ENCODE results near the gene LRBA.
"Not testable (repeated sequence)": the region's sequence is repeated elsewhere in the genome, so short reads cannot be mapped to it uniquely, and the experiment has no call there.

Gene LRBA, protein sequence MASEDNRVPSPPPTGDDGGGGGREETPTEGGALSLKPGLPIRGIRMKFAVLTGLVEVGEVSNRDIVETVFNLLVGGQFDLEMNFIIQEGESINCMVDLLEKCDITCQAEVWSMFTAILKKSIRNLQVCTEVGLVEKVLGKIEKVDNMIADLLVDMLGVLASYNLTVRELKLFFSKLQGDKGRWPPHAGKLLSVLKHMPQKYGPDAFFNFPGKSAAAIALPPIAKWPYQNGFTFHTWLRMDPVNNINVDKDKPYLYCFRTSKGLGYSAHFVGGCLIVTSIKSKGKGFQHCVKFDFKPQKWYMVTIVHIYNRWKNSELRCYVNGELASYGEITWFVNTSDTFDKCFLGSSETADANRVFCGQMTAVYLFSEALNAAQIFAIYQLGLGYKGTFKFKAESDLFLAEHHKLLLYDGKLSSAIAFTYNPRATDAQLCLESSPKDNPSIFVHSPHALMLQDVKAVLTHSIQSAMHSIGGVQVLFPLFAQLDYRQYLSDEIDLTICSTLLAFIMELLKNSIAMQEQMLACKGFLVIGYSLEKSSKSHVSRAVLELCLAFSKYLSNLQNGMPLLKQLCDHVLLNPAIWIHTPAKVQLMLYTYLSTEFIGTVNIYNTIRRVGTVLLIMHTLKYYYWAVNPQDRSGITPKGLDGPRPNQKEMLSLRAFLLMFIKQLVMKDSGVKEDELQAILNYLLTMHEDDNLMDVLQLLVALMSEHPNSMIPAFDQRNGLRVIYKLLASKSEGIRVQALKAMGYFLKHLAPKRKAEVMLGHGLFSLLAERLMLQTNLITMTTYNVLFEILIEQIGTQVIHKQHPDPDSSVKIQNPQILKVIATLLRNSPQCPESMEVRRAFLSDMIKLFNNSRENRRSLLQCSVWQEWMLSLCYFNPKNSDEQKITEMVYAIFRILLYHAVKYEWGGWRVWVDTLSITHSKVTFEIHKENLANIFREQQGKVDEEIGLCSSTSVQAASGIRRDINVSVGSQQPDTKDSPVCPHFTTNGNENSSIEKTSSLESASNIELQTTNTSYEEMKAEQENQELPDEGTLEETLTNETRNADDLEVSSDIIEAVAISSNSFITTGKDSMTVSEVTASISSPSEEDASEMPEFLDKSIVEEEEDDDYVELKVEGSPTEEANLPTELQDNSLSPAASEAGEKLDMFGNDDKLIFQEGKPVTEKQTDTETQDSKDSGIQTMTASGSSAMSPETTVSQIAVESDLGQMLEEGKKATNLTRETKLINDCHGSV (N-terminal part only)

DNA sequence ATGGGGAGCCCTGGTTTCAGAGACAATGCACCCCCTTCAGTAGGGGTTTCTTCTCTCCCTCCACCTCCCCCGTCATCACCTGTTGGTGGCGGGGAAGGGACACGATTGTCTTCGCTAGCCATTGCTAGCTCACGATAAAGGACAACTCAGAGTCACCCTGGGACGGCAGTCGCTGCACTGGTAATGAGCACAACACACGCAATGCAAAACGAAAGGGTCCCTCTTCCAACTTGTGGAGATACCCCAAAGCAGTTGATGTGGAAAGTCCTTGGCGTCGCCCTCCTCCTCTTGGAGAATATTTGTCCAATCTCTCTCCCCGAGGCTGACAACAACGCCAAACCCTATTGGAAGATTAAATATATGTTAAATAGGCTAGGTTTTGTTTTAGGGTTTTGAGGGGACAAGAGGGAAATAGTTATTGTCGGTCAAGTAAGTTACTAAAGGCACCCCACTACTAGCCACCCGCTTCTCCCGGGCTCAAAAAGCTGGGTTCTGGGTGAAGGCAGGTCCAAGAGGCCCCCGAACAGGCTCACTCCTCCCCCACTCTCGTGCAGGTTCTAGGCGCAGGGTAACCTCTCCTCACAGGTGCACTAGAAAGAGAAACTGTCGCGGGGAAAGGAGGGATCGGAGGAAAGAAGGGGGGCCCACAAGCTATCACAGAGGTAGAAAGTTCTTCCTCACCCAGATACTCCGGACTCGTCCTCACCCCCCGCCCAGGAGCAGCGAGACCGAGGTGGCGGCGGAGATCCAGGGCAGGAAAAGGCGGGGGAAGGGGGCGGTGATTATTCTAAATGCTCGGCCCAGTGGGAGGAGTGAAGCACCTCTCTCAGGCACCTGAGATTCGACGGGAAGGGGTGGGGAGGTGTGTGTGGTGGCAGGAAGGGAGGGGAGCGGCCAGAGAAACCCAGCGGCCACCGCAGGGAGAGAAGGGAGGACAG lies at the start of gene LRBA:
TSS of gene LRBA (minus strand) at position 764 of the 938 bp plus-strand sequence. CDS start at position 122, 642 bp downstream.
- peak; percentile 71 for DNase-seq

DNA sequence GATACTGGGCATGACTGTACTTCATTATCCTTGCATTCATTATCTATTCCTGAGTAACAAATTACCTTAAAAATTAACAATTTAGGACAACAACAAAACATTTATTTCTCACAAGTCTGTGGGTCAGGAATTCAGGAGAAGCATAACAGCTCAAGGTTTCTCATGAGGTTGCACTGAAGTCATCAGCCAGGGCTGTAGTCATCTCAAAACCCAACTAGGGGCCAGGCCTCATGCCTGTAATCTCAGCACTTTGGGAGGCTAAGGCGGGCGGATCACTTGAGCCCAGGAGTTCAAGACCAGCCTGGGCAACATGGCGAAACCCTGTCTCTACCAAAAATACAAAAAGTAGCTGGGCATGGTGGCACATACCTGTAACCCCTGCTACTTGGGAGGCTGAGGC lies 48.1 kb upstream of the LRBA start:
- not testable (repeated sequence) for DNase-seq

DNA sequence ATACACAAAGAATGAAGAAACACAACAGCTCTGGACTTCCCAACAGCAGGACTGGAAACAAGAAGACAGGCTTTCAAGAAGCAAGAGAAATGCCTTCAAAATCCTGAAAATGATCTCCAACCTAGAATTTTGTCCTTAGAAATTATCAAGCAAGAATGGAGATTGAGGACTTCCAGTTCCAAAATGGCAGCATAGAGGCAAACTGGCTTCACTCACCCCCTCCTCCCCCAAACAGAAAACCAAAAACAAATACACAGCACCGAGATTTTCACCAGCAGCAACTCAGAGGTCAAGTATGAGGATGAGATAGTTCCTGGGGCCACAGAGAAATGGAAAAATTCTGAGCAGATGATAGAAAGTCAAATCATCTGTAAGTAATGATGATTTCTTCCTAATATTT lies 40.5 kb upstream of the LRBA start:
- DNase-seq = no peak

DNA sequence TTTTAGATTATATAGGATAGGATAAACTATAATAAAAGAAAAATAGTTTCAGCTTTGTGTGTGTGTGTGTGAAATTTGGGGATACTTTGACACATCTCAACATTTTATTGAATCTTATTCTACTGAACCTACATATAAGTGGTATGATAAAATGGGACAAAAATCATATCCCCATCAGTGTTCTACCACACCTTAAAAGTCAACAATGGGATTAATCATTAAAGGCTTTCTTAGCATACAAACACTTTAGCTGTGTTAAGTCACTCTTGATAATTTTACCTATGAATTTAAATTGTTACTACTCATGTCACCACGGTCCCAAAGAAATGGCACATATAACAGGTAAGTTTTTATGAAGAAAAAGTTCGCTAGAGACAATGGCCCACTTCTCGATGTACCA lies 37.7 kb upstream of the LRBA start:
- DNase-seq = no peak

DNA sequence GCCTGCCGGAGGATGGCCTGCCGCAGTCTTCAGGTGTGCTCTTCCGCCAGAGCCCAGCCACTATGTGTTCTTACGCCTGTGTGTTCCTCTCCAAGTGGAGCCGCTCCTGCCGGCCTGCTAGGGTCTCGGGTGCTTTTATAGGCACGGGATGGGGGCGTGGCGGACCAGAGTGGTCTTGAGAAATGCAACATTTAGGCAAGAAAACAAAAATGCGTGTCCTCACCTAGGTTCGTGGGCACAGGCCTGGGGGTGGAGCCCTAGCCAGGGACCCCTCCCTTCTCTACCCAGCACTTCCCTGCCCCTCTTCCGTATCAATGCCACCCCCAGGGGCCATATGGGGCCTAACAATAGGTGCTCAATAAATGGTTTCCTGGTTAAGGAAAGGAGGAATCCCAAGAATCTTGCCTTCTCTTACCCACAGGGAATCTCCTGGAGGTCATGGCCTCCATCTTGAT lies 34.4 kb upstream of the LRBA start:
- DNase-seq = no peak

DNA sequence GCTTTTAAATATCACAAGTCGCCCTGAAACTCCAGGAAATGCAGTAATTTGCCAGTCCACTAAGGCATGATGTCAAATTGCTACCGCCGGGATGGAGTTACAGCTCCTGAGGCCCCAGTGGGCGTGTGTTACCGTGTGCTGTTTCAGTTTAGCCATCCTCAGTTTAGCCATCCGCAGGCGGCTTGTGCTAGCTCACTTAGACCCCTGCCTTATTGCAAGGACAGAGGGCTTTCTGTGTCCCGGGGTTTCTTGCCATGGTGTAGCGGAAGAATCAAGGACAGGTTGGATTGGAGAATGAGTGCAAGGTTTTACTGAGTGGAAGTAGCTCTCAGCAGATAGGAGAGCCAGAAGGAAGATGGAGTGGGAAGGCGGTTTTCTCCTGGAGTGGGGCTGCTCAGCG lies 33.8 kb upstream of the LRBA start:
- DNase-seq = no peak

DNA sequence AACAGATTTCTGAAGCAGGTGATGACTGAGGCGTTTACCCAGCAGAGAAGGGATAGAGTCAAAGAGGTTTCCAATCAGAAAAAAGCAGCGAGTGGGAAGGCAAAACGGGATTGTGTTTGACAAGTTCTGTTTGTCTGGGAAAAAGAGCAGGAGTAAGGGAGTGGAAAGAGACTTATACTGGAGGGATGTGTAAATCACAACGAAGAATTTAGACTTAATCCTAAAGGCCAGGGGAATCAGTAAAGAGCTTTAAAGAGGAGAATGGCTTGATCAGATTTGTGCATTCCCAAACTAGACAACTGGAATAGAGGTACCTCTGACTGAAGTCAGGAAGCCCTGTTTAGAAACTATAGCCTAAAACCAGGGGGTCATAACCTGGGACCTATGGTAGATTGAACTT lies 31.5 kb upstream of the LRBA start:
- DNase-seq = no peak

DNA sequence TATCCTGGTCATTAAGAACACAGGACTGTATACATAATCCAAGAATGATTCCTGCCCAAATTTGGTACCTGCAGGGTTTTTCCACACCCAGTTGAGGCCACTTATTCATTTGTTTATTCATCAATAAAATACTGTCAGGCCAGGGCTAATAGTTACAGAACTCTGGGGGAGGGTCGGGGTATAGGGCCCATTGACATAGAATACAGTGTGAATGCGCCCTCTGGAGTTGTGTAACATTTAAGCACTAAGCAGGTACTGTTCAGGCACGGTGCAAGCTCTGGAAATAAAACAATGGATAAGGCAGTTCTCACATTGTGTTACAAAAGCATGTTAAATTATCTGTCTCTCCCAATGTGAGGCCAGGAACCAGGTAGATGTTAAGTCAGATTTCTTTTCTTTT lies 30.8 kb upstream of the LRBA start:
- no peak for DNase-seq

DNA sequence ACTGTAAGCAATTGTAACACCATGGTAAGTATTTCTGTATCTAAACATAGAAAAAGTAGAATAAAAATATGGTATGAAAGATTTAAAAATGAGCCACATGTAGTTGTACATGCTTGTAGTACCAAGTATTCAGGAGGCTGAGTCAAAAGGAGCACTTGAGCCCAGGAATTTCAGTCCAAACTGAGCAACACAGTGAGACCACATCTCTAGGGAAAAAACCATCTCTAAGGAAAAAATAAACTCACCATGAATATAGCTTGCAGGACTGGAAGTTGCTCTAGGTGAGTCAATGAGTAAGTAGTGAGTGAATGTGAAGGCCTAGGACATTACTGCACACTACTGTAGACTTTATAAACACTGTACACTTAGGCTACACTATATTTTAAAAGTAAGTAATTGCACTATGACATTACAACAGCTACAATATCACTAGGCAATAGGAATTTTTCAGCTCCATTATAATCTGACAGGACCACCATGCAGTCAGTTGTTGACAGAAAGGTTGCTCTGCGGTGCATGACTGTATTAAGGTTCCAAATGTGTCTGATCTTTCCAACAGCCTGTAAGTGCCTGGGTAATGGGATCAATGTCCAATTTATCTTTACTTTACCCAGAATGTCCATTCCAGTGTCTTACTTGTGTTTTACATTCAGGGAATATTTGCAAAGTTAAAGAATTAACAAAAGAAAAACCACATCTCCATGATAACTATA lies 28.9 kb upstream of the LRBA start:
- DNase-seq = no peak

DNA sequence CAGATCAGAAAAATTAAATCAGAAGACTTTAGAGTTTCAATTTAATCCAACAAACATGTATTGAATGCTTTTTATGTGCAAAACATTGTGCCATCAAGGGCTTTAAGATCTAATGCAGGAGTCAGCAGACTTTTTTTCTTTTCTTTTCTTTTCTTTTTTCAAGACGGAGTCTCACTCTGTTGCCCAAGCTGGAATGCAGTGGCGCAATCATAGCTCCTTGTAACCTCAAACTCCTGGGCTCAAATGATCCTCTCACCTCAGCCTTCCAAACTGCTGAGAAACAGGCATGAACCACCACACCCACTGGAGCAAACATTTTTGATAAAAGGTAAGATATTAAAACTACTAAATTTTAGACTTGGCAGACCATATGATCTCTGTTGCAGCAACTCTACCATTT lies 24.6 kb upstream of the LRBA start:
- DNase-seq = no peak

DNA sequence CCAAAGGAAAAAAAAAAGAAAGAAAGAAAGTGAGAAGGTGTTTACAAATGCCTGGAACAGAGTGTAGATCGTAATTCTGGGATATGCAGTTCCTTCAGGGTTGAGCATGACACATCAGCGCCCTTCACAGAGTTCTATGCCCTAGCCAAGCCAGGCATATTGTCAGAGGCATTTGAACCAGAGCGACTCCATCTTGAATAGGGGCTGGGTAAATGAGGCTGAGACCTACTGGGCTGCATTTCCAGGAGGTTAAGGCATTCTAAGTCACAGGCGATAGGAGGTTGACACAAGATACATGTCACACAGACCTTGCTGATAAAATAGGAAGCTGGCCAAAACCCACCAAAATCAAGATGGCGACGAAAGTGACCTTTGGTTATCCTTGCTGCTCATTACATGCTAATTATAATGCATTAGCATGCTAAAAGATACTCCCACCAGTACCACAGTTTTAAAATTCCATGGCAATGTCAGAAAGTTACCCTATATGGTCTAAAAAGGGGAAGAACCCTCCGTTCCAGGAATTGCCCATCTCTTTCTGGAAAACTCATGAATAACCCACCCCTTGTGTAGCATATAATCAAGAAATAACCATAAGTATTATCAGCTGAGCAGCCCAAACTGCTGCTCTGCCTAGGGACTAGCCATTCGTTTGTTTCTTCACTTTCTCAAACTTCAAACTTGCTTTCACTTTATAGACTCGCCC lies 23.5 kb upstream of the LRBA start:
- no peak for DNase-seq

DNA sequence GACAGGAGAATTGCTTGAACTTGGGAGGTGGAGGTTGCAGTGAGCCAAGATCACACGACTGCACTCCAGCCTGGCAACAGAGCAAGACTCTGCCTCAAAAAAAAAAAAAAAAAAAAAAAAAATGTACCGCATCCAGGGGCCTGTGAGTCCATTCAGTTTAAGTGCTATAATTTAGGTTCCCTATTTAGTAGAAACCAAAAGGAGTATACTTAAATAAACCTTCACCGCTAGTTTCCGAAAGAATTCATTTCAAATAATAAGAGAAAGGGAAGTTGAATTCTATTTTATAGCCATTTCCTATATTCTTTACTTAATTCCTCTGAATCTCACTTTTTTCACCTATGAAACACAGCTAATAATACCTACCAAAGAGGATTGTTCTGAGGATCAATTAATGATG lies 20.8 kb upstream of the LRBA start:
- no peak for DNase-seq

DNA sequence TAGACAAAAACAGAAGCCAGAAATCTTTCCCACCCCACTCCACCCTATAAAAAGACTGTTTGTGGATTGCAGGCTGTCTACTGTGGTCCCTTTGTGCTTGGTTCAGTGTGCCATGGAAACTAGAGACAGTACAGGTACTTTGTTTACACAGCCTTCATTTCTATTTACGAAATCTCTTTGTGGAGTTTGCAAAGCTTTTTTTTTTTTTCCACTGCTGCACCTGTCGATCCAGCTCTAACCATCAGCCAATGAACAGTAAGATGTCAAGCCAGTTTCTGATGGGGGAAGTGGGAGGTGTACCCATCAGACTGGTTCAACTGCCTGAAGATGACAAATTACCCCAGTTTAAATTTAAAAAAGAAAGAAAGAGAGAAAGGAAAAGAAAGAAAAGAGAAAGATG lies 20.2 kb upstream of the LRBA start:
- DNase-seq = no peak

DNA sequence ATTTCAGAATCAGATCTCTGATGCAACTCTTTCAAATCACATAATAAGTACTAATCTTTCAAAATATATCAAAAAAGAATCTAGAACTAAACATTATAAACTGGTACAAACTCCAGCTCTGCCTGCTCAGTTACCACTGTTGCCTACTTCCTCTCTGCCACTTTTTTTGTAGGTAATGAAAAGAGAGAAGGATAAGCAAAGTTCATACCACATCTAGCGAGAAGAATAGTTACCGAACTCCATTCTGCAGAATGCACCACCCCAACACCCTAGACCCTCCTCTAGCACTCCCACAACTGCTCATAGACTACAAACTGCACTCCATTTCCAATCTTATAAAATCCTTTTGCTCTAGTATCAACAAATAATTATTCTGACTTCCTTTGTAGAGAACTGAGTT lies 19.7 kb upstream of the LRBA start:
- no peak for DNase-seq

DNA sequence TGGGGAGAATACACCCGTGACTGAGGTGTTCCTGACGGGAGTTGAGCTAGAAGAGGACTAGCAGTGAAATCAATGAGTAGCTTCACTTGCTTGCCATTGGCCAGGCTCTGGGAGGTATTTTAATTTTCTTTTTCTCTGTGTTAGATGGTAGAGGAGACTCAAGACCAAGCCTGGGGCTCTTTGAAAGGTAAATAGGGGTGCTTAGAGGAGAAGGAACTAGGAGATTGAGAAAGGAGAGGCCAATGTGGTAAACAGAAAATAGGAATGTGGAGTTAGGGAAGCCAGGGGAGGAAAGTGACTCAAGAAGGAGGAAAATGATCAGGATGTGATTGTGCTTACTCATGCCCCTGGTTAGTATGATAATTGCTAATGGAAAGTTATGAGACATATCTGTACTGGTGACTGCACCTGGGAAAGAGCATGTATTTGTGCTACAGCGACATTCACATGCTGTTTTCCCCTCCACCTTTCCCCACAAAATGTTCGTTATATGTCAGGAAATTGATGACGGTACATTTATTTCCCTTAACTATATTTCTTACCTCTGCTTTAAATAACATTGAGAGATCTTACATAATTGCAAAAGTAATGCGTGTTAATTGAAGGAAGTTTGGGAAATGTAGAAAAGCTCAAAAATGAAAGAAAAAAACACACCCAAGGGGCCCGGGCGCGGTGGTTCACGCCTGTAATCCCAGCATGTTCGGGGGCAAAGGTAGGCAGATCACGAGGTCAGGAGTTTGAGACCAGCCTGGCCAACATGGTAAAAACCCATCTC lies 16.9 kb upstream of the LRBA start:
- DNase-seq = no peak

DNA sequence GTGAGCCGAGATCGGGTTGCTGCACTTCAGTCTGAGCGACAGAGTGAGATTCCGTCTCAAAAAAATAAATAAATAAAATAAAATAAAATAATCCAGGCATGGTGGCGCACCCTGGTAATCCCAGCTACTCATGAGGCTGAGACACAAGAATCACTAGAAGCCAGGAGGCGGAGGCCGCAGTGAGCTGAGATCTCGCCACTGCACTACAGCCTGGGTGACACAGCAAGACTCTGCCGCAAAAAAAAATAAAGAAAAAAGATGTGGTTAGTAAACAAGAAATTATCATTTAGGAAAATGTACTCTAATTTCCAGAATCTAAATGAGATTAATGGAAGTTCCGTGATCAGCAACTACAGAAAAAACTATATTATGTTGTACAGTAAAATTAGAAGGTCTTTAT lies 14.5 kb upstream of the LRBA start:
- no peak for DNase-seq

DNA sequence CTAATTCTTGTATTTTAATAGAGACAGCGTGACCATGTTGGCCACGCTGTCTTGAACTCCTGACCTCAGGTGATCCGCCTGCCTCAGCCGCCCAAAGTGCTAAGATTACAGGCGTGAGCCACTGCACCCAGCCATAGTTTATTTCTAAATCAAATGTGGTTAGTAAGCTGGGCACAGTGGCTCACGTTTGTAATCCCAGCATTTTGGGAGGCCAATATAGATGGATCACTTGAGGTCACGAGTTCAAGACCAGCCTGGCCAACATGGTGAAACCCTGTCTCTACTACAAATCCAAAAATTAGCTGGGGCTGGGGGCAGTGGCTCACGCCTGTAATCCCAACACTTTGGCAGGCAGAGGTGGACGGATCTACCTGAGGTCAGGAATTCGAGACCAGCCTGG lies 13.9 kb upstream of the LRBA start:
- DNase-seq = not testable (repeated sequence)

DNA sequence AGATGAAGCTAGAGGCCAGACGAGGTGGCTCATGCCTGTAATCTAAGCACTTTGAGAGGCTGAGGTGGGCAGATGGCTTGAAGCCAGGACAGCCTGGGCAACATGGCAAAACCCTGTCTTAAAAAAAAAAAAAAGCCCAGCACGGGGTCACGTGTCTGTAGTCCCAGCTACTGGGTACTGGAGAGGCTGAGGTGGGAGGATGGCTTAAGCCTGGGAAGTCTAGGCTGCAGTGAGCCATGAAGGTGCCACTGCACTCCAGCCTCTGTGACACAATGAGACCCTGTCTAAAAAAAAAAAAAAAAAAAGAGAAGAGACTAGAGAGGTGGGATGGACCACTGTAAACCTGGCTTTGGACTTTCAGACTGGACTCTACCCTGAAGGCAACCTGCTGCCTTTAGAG lies 10.7 kb upstream of the LRBA start:
- no peak for DNase-seq

DNA sequence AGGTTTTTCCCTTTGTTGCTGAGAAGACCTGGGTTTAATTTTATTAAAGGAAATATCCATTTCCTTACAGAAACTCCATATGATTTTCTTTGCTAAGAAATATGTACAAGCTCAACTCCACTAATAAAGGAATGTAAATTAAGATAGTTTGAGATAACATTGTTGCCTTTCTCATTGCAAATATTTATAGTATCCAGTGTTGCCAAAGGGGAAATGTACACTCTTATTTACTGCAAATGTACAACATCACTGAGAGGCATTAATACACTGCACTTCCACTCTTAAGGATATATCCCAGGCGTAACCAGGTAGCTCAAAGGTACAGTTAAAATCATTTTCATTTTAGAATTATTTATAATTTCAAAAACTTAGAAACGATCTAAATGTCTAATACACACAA lies 7.5 kb upstream of the LRBA start:
- DNase-seq = no peak

Data from midbrain (tissue), 1 donor.